Endothelial cell of hepatic sinusoid (primary cell): ENCODE data around the gene ATF7IP.
"Not testable (repeated sequence)": the region's sequence is repeated elsewhere in the genome, so short reads cannot be mapped to it uniquely, and the experiment has no call there.

ENCODE experiments used
- in situ Hi-C: cut with HindIII; loops from 2 replicates; pipeline ENCODE4 v1.10.0; 2017; ENCODE audit warnings: low sequenced_read_pairs

The ATF7IP gene

DNA sequence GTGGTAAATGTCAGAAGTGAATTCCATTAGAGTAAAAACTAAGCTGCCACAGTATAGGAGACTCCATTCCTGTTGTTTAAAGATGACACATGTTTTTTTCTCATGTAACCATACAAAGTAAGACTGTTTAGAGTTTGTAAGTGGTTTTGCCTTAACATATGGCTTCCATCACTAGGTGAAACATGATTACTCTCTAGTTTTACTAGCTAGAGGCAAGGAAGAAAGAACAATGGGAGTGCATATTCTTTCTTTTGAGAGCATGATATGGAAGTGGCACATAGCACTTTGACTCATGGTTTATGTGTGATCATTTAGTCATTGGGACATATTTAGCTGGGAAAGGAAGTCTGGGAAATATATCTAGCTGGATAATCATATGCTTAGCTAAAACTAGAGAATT is 7.7 kb downstream of the ATF7IP start:
- in situ Hi-C loops: loop anchor here (10.0 kb wide), 1 partner anchor 118 kb away; no protein-coding TSS in a partner anchor

DNA sequence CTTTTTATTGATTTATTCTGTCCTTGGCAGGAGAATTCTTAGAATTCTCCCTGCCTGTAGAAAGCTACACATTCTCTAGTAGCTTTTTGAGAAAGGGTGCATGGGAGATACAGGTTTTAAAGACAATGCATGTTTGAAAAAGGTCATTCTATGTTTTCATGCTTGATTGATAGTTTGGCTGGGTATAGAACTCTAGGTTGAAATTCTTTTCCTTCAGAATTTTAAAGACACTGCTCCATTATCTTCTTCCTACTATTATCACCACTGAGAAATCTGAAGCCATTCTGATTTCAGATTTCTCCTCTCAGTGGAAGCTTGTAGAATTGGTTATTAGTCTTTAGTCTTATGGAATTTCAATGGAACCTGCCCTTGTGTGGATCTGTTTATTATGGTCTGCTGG is 14.0 kb downstream of the ATF7IP start:
- in situ Hi-C loops: loop anchor here (10.0 kb wide), 1 partner anchor 125 kb away; no protein-coding TSS in a partner anchor

DNA sequence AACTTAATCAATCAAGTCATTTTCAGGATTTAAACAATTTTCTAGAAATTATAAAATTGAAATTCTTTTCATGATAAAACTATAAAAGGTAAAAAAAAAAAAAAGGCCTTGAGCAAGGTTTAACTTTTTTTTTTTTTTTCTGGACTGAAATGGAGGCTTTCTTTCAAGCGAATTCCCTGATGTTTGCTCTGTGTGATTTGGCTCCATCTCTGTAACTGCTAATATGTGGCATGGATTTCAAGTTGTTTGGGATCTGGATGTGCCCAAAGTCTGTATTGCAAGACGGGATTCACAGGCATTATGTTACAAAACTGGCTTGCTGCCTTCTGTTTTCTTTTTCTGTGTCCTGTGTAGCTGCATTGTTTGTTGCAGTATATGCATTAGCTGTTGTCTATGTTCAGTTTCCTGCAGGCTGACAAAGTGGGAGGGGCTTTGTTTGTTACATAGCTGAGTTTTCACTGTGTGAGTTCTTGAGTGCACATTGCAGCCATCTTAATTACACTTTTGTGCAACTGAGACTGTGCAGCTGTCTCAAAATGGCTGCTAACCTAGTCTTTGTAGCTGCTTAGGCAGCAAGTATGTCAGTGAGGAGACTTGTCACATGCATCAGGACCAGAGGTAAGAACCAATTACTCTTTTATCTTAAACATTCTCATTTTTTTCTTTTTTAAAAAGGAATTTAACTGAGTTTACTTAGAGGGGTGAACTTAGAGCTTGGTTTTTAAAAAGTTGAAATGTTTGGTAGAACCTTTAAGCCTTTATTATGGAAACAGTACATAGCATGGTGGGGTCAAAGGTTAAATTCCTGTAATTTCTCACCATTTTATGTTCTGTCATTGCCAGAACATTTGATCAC is 19.5 kb downstream of the ATF7IP start:
- in situ Hi-C loops: no loop called here

DNA sequence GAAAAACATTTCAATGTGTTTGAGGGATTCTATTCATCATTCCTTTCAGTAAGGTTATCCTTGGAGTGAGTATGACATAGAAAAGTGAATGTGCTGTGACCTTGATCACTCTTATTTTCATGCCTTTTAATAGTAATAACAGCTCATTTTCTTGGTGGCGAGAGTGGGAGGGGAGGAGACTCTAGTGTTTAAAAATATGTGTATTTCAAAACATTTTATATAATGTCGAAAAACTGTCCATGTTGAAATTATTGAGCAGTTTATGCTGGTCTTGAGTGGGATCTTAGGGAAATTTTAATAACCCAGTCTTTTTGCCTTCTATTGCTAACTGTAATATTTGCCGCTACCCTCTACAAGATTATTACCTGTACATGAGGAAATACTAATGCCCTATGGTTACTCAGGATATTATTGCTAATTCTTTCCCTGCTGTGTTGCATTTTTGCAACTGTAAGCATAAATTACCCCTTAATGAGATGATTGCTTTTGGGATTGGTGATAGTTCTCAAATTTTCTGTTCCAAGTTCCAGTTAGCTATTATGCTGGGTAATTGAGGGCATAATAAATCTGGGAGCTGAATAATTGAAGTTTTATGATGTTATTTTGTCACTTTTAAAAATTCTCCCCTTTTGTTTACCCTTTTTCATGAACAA is 21.9 kb downstream of the ATF7IP start:
- in situ Hi-C loops: no loop called here

DNA sequence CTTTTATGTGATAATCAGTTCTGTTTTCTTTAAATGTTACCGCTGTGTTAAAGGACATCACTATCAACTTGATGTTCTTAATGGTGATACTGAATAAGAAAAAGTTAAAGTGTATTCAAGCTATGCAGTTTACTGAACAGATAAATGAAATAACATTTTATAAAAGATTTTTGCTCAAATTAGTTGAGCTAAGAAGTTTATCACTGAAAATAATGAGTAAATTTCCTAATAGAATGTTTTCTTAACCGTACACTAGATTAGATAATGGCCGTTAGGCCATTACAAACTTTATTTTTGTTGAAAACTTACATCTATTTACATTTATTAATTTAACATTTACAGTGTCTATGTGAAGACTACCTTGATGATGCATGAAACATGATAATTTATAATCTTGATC is 25.0 kb downstream of the ATF7IP start:
- in situ Hi-C loops: no loop called here

DNA sequence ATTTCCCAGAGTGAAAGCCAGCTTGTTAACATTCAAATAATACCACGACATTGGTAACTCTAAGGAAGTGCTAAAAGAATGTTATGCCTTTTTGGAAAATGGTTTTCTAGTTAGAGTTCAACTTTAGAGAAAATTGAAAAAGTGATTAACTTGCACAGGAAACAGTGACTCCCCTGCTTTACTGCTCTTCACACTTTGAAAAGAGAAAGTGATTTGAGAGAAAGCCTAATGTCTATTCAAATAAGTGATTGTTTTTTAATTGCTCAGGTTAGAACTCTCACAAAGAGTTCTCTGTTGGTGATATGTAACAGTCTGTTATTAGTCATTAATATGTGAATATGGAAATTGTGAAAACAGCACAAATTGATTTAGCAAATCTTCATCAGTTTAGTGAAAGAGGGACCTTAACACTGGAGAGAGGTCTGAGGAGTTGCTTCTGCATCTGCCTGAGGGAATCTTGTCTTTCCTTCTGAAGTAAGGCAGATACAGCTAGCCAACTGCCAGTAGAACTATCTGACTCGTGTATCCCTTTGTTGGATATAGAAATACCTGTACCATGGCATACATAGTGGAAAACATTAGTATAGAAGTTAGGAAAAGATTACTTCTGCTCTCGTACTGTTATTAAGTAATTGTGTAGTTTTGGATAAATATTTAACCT is 25.5 kb downstream of the ATF7IP start:
- in situ Hi-C loops: no loop called here

DNA sequence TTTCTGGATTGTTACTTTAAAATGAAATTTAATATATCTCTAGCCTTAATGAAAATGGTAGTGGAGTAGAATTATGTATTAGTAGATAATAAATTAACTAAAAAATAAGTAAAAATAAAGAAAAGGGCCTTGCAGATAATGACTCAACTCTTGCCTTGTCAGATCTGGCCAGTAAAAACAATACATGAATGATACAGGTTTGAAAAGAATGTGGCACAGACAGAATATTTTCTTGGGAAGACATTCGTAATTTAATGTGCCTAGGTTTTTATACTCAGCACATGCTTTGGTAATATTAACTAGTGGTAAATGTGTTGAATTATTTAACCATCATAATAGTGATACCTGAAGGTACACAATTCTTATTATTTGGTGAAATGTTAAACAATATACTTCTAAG is 28.3 kb downstream of the ATF7IP start:
- in situ Hi-C loops: no loop called here

DNA sequence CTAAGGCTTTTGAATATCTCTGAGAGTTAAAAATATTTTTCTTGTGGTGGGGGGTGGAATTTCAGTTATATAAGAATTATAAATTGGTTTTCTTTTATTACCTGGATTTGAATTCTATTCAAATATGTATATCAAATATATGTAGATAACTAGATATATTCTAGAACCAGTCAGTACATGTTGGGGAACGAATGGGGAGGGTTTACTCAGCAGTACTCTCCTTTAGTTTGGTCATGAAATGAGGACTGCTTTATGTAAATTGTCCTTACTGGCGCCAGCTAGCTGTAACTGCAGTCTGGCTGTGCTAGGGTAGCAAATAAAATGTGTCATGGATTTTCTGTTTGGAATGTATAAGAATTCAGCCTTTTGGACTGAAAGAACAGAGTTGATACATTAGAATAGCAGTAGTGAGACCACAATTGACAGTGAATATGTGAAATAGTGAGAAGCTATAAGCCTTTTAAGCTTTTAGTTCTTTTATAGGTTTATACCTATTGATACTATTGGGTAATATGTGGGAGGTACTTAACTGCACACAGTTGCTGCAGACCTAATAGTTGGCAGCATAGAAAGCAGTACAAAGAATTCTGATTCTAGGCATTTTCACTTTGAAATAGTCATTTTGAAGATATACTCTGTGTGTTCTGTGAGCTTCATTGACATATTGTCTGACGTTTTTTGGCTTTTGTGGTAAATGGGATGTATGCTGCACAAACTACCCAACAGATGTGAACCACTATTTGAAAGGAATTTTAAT is 29.0 kb downstream of the ATF7IP start:
- in situ Hi-C loops: no loop called here

DNA sequence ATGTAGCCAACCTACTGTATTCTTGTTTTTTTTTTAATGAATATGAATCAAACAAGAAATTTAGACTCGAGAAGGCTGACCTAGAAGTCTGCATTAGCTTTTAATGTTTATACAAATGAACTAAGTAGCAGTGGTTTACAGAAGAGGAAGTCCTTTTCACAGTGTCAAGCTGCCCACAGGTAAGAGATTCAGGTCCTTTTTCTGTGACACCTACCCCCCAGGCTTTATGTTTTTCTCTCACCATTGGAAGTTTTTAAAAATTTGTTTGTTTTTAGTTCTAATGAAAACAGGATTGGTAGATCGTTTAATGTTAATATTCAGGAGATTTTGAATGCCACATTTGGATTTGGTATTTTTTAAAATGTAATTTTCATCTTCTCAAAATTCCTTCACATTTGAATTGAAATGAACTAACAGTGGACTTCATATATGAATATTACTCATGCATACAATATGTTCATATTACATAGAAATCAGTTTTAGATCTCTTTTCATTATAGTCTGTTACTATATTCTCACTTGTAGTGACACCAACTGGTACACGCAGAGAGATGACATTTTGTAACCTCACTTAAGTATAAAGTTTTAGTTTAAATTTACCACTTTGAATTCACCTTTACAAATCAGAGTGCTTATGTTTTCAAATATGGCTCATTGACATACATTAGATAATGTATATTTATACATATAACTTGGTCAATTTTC is 29.7 kb downstream of the ATF7IP start:
- in situ Hi-C loops: no loop called here

DNA sequence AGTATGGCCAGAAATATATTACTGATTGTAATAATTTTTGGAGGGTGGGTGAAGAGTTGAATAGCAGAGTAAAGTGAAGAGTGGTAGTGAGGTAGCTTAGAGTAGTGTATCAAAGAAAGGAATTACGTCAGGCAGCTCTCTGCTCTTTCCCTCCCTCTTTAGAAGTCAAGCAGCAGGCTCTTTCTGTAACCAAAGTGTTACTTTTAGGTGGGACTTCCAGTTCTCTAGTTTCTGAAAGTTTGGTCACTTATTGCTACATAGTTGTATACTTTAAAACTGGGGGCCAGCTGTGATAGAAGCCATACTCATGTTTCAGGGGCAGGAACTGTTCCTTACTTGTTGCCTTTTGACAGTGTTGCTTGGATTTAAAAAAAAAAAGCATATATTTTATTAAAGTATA is 30.6 kb downstream of the ATF7IP start:
- in situ Hi-C loops: no loop called here

DNA sequence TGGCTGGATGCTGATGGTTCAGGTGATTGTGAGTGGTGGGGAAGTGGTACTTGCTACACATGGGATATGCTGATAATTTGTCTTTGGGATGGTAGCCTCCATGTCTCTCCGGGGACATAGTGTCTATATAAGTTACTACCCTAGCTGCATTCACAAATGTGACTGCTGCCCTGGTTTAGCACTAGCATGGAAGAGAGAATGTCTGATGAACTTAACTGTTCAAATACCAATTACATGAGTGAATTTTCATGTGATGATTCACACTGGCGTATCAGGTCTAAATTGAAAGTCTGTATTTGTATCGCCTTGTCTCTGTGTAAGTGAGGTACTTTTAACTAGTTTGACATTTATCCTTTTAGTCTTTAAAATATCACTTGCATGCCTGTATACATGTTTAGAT is 34.4 kb downstream of the ATF7IP start:
- in situ Hi-C loops: no loop called here

DNA sequence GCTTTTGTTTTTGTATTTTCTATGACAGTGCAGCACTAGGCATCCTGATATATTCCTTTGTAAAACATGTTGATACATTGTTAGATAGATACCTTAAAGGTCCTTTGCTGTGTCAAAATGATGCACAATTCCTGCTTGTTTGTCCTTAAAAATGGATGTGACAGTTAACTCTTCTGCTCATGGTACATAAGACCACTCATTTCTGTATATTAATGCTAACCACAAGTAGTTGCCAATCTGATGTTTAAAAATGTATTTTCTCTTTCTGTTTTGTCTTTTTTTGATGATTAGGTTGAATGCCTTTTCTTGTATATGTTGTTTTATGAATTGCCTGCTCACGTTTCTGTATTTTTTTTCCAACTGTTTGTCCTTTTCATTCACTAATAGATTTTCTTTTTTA is 35.1 kb downstream of the ATF7IP start:
- in situ Hi-C loops: no loop called here

DNA sequence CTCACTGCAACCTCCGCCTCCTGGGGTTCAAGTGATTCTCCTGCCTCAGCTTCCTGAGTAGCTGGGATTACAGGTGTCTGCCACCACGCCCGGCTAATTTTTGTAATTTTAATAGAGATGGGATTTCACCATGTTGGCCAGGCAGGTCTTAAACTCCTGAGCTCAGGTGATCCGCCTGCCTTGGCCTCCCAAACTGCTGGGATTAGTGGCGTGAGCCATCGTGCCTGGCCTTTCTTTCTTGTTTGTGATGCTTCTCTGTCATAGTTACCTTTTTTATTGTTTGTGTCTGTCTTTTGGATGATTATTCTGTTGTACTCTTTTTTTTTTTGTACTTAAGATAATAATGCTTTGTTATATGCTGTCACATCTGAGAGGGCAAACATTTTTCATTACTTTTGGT is 35.8 kb downstream of the ATF7IP start:
- in situ Hi-C loops: not testable (repeated sequence)

DNA sequence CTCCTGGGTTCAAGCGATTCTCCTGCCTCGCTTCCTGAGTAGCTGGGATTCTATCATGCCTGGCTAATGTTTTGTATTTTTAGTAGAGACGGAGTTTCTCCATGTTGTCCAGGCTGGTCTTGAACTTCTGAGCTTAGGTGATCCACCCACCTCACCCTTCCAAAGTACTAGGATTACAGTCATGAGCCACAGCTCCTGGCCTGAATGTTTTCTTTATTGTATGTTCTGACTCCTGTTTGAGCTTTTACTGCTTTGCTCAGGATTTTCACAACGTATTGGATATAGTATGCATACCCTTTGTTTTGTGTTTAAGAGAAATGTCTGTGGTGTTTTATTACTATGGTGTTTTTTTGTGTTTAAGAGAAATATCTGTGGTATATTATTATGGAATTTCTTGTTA is 37.2 kb downstream of the ATF7IP start:
- in situ Hi-C loops: no loop called here

DNA sequence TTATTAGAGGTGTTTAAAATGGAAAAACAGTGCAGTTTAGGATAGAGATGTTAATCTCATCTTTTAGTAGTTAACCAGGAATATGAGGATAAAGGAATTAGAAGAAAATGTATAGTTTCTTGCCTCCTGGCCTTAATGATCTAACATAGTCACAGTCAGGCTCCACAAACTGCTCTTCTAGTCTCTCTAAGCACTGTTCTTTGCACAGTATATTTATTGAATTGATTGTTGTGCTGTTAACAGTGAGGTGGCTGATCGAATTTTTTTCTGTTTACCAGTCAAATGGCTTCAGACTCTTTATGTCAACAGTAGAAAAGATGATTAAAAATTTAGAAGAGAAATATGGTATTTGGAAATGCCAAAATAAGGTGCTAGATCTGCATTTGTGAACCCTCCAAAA is 37.8 kb downstream of the ATF7IP start:
- in situ Hi-C loops: no loop called here

DNA sequence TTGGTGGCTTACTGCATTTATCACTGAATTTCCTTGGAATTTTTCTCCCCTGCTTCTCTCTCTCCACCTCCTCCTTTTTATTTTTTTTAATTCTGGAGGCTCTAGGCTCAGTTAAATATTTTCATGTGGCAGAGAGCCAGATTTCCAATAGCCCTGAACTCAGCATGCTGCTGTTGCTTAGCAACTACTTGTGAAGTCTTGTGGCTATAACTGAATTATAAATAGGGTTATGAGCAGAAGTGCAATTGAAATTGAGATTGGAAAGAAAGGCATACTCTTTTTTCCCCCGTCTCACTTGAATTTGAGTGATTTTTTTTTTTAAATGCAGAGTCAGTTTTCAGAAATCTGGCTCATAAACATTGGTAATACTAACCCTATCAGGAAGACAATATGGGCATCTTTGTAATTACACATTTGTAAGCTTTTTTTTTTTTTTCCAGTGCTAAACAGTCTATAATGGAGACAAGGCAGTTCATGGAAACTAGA is 38.3 kb downstream of the ATF7IP start:
- in situ Hi-C loops: no loop called here

DNA sequence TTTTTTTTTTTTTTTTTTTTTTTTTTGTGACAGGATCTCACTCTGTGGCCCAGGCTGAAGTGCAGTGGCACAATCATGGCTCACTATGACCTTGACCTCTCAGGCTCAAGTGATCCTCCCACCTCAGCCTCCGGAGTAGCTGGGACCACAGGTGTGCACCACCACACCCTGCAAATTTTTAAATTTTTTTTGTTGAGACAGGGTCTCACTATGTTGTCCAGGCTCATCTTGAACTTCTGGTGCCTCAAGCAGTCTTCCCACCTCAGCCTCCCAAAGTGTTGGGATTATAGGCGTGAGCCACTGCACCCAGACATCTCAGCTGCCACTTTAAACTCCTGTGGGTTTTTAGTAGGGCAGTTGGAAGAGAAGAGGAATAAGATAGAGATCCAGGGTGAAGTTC is 39.9 kb downstream of the ATF7IP start:
- in situ Hi-C loops: not testable (repeated sequence)

DNA sequence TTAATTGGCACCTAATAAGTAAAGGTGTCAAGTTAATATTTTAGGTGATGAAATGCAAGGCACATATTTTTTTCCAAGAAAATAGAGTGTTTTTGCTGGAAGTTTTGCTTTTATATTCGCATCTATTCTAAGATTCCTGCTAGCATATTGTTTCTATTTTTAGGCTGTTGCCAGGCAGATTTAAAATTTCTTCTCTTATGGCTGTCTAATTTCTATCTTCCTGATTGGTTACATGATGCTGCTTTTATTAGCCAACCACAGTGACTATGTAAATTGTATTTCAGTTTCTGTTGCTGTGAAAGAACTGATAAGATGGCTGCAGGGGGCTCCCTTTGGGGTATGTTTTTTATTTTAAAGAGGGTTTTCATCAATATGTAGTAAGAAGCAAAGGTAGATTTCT is 42.7 kb downstream of the ATF7IP start:
- in situ Hi-C loops: no loop called here

DNA sequence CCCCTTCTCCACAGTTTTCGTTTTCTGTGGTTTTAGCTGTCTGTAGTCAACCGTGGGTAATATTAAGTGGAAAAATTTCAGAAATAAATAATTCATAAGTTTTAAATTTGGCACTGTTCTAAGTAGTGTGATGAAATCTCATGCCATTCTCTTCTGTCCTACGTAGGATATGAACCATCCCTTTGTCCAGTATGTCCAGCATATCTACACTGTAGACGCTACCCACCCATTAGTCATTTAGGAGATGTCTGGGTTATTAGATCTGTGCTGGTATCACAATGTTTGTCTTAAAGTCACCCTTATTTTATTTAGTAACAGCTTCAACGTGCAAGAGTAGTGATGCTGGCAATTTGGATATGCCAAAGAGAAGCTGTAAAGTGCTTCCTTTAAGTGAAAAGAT is 44.7 kb downstream of the ATF7IP start:
- in situ Hi-C loops: no loop called here

DNA sequence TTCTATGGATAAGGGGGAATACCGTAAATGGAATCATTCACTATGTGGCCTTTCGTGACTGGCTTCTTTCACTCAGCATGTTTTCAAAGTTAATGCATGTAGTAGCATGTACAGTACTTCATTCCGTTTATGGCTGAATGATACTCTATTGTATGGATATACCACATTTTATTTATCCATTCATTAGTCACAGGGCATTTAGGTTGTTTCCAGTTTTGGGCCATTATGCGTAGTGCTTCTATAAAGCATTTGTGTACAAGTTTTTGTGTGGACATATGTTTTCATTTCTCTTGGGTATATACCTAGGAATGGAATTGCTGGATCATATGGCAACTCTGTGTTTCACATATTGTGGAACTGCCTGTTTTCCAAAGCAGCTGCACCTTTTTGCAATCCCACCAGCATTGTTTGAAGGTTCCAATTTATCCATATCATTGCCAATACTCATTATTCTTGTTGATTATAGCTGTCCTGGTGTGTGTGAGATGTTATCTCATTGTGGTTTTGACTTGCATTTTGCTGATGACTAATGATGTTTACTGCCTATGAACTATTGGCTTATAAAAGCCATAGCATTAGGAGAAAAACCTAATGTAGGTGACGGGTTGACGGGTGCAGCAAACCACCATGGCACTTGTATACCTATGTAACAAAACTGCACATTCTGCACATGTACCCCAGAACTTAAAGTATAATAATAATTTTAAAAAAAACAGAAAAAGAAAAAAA is 45.5 kb downstream of the ATF7IP start:
- in situ Hi-C loops: no loop called here
